Measurements from ENCODE around the gene ARL4C.
"Not testable (repeated sequence)": the region's sequence is repeated elsewhere in the genome, so short reads cannot be mapped to it uniquely, and the experiment has no call there.

ARL4C gene

DNA sequence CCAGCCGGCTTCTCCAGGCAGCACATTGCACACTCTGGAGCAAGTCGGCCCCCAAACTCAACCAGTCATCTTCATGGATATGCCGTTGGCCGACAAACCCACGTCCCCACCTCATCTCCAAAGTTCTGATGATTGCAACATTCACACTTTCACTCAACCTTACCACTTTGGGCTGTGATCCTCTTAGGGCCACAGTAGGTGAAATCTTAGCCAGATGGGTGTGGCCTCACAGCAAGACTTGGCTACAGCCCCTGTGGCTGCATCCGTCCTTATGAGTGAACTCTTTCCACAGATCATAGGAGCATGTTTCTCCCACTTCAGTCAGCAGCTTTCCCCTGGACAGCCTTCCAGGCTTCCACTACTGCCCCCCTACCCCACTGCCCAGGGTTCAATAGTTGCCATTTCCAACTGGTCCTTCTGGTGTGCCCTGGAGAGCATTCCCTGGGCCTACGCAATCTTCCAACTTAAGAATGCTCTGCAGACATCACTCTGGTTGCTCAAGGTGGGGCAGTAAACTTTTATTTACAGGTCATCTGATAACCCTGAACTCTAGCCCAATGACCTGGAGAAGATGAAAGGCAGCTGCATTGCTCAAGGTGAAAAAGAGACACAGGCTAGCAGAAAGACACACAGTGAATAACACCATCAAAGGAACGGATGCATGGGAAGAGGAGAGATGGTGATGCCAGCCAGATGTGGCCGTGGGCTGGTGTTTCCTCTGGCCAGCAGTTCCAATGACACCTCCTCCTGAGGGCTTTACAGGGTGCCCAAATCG, 34.5 kb downstream of the ARL4C start:
- no peak for DNase-seq (ENCODE audit: extremely low read depth, insufficient read length)
- Histone ChIP-seq H3K27me3 (replicated peaks; ENCODE audit: control insufficient read depth, insufficient read depth, low read length) (no peaks in the 10 kb centered on the region), H3K4me3 (replicated peaks; ENCODE audit: low read depth, low read length) (no peak overlapping the region), H3K36me3 (ENCODE audit: control insufficient read depth, insufficient read depth, low read length) (no peaks in the 10 kb centered on the region)
- TF ChIP-seq, protein P1, sequence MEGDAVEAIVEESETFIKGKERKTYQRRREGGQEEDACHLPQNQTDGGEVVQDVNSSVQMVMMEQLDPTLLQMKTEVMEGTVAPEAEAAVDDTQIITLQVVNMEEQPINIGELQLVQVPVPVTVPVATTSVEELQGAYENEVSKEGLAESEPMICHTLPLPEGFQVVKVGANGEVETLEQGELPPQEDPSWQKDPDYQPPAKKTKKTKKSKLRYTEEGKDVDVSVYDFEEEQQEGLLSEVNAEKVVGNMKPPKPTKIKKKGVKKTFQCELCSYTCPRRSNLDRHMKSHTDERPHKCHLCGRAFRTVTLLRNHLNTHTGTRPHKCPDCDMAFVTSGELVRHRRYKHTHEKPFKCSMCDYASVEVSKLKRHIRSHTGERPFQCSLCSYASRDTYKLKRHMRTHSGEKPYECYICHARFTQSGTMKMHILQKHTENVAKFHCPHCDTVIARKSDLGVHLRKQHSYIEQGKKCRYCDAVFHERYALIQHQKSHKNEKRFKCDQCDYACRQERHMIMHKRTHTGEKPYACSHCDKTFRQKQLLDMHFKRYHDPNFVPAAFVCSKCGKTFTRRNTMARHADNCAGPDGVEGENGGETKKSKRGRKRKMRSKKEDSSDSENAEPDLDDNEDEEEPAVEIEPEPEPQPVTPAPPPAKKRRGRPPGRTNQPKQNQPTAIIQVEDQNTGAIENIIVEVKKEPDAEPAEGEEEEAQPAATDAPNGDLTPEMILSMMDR (IDR thresholded peaks at IDR 0.05; ENCODE audit: insufficient read depth, low read length, poor library complexity, severe bottlenecking) = no peak

DNA sequence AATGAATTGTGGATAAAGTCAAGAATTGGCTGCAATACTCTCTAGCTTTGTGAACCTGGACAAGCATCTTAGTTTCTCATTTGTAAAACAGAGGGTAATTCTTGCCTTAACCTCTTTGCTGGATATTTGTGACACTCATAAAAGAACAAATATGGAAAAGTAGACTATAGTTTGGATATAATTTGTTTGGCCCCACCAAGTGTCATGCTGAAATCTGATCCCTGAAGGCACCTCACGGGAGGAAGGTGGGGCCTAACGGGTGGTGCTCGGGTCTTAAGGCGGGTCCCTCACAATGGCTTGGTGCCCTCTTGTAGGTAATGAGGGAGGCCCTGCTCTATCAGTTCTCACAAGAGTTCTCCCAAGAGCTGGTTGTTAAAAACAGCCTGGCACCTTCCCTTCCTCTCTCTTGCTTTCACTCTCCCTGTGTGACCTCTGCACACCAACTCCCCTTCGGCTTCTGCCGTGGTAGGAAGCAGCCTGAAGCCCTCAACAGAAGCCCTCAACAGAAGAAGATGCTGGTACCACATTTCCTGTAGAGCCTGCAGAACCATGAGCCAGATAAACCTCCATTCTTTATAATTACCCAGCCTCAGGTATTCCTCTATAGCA, 37.4 kb downstream of the ARL4C start:
- TF ChIP-seq, protein P1 (IDR thresholded peaks at IDR 0.05; ENCODE audit: insufficient read depth, low read length, poor library complexity, severe bottlenecking) = no peak
- Histone ChIP-seq H3K4me3 (replicated peaks; ENCODE audit: low read depth, low read length) (no peak overlapping the region), H3K27me3 (replicated peaks; ENCODE audit: control insufficient read depth, insufficient read depth, low read length) (no peaks in the 10 kb centered on the region), H3K36me3 (ENCODE audit: control insufficient read depth, insufficient read depth, low read length) (no peaks in the 10 kb centered on the region)
- DNase-seq (ENCODE audit: extremely low read depth, insufficient read length) = no peak

DNA sequence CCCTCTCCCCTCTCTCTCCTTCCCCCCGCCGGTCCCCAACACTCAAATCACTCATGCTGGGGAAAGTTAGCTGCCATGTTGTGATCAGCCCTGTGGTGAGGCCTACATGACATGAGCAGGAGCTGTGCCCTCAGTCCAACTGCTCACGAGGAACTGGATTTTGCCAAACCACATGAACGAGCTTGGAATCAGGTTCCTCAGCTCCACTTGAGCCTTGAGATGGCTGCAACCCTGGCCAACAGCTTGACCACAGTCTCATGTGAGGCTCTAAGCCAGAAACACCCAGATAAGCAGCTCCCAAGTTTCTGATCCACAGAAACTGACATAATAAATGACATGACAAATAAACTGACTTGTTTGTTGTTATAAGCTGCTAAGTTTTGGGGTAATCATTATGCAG, 38.4 kb downstream of the ARL4C start:
- Histone ChIP-seq H3K36me3 (ENCODE audit: control insufficient read depth, insufficient read depth, low read length) (no peaks in the 10 kb centered on the region), H3K27me3 (replicated peaks; ENCODE audit: control insufficient read depth, insufficient read depth, low read length) (no peaks in the 10 kb centered on the region), H3K4me3 (replicated peaks; ENCODE audit: low read depth, low read length) (no peak overlapping the region)
- TF ChIP-seq, protein P1 (IDR thresholded peaks at IDR 0.05; ENCODE audit: insufficient read depth, low read length, poor library complexity, severe bottlenecking) = no peak
- no peak for DNase-seq (ENCODE audit: extremely low read depth, insufficient read length)

DNA sequence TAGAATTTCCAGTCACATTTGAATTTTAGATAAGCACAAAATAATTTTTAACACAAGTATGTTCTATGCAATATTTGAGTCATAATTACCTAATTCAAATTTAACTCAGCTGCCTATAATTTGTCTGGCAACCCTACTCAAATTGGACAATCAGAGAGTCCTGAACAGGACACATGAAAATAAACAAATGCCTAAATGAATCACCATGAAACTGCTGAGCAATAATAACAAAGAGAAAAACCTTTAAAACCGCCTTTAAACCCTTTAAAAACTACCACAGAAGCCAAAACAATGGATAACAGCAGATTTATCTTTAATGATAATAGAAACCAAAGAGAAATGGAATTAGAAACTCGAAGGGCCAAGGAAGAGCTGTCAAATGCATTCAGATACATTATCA, 39.5 kb downstream of the ARL4C start:
- Histone ChIP-seq H3K27me3 (replicated peaks; ENCODE audit: control insufficient read depth, insufficient read depth, low read length) (no peaks in the 10 kb centered on the region), H3K36me3 (ENCODE audit: control insufficient read depth, insufficient read depth, low read length) (no peaks in the 10 kb centered on the region), H3K4me3 (replicated peaks; ENCODE audit: low read depth, low read length) (no peak overlapping the region)
- no peak for DNase-seq (ENCODE audit: extremely low read depth, insufficient read length)
- TF ChIP-seq, protein P1 (IDR thresholded peaks at IDR 0.05; ENCODE audit: insufficient read depth, low read length, poor library complexity, severe bottlenecking) = no peak

DNA sequence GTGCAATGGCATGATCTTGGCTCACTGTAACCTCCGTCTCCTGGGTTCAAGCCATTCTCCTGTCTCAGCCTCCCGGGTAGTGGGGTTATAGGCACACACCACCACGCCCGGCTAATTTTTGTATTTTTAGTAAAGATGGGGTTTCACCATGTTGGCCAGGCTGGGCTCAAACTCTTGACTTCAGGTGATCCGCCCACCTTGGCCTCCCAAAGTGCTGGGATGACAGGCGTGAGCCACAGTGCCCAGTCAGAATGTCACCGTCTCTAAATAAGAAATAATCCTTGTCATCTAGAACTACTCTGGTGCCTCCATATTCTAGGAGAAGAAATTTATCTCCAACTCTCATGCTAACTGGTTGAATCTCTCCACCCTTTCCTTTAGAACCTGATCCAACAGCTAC, 41.6 kb downstream of the ARL4C start:
- not testable (repeated sequence) for H3K36me3 ChIP-seq (ENCODE audit: control insufficient read depth, insufficient read depth, low read length); H3K27me3 ChIP-seq (replicated peaks; ENCODE audit: control insufficient read depth, insufficient read depth, low read length)

DNA sequence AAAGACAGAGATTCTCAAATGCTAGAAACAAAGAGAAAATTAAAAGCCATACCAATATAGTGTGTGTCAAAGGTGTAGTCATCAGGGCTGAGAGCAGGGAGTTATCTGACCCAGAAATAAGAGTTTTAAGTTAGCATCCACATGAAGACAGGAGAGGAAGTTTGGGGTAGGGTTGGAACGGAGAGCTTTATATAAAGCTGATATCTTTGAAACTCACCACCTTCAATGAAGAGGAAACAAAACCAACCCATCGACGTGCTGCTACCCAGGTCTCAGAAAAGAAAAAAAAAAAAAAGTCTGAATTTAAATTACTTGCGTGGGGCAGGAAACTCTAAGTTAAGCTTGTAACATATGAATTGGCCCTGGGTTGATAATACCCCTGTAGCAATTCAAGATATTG, 42.4 kb downstream of the ARL4C start:
- Histone ChIP-seq H3K4me3 (replicated peaks; ENCODE audit: low read depth, low read length) (no peak overlapping the region), H3K27me3 (replicated peaks; ENCODE audit: control insufficient read depth, insufficient read depth, low read length) (no peaks in the 10 kb centered on the region), H3K36me3 (ENCODE audit: control insufficient read depth, insufficient read depth, low read length) (no peaks in the 10 kb centered on the region)
- TF ChIP-seq, protein P1 (IDR thresholded peaks at IDR 0.05; ENCODE audit: insufficient read depth, low read length, poor library complexity, severe bottlenecking) = no peak
- no peak for DNase-seq (ENCODE audit: extremely low read depth, insufficient read length)

More for the DNA sequence above, 41.6 kb downstream of the ARL4C start:
- H3K4me3 ChIP-seq (replicated peaks; ENCODE audit: low read depth, low read length); DNase-seq (ENCODE audit: extremely low read depth, insufficient read length): not testable (repeated sequence)
